ENCODE data around the gene PACS2.

- TF ChIP-seq CTCF (IDR thresholded peaks at IDR 0.05; ENCODE audit: low read depth, low read length) (no peak), POLR2A (IDR thresholded peaks at IDR 0.05; ENCODE audit: extremely low read depth, insufficient read length) (no peak), MYC (IDR thresholded peaks at IDR 0.05; ENCODE audit: low read depth, low read length) (peak; percentile 44; the same call in 1 of the 2 replicates), MAX (IDR thresholded peaks at IDR 0.05; ENCODE audit: low read depth, low read length) (no peak)
These were observed 73.8 kb downstream of the PACS2 start for GRCh38 chr14:105388110-105388951.
